Small intestine (tissue), 7 donors: ENCODE measurements around the gene DOCK4. TPM values are rescaled to one million over a fixed set of nuclear protein-coding genes. Genes with fewer than 3 reads are reported as not detected.

Source experiments
- DNase-seq, 2 donors: peaks; one replicate each; pipeline versions ENCODE4 v3.0.0 to v3.0.0-alpha.2; 2013
- FAIRE-seq: peaks from 2 replicates; lab custom pipeline; 2012; peaks lifted over from hg19 to GRCh38; lab: Jason Lieb, UNC
- H3K27ac ChIP-seq, 3 donors: one replicate each; pipeline ENCODE4 v1.5.1; 2013; ENCODE audit warnings: low read length in 2 of 3, mild to moderate bottlenecking in 2 of 3, control low read depth in 1 of 3, inconsistent platforms in 1 of 3, low read depth in 1 of 3, moderate library complexity in 1 of 3
- H3K27me3 ChIP-seq, 3 donors: one replicate each; pipeline ENCODE4 v1.6.1; 2013; ENCODE audit warnings: low read length in 3 of 3, inconsistent platforms in 1 of 3; ENCODE audit not compliant: control insufficient read depth in 3 of 3, insufficient read depth in 3 of 3
- H3K36me3 ChIP-seq, 3 donors: one replicate each; pipeline ENCODE4 v1.6.1; 2013; ENCODE audit warnings: low read length in 3 of 3, inconsistent platforms in 1 of 3, low read depth in 1 of 3, mild to moderate bottlenecking in 1 of 3, moderate library complexity in 1 of 3; ENCODE audit not compliant: control insufficient read depth in 3 of 3, insufficient read depth in 2 of 3
- H3K4me1 ChIP-seq, 3 donors: one replicate each; pipeline ENCODE4 v1.6.1; 2013; ENCODE audit warnings: low read length in 2 of 3, inconsistent platforms in 1 of 3, low read depth in 1 of 3, mild to moderate bottlenecking in 1 of 3, moderate library complexity in 1 of 3; ENCODE audit not compliant: control insufficient read depth in 3 of 3, insufficient read depth in 2 of 3
- H3K4me3 ChIP-seq, 3 donors: one replicate each; pipeline ENCODE4 v1.5.1; 2013; ENCODE audit warnings: low read length in 3 of 3, control low read depth in 1 of 3, inconsistent platforms in 1 of 3, low read depth in 1 of 3, mild to moderate bottlenecking in 1 of 3, moderate library complexity in 1 of 3
- H3K9me3 ChIP-seq, 2 donors: one replicate each; pipeline ENCODE4 v1.6.1; 2013; ENCODE audit warnings: low read depth in 1 of 2, low read length in 1 of 2; ENCODE audit not compliant: control insufficient read depth in 2 of 2, insufficient read depth in 1 of 2
- WGBS, 3 donors: extraction: QIAGEN DNeasy Blood & Tissue Kit; methylation state at CpG; one replicate each; pipeline ENCODE4 v1.1.7; 2013; 5-methylcytosine and 5-hydroxymethylcytosine counted together
- polyA plus RNA-seq, 4 donors: library from polyadenylated mRNA; stranded (reverse) in 3 of 4; unstranded in 1 of 4; fragments of 200-250 nt in 3 of 4; fragments of 120-200 nt in 1 of 4; gene quantifications; one replicate each; pipeline versions ENCODE4 v1.2.1 to v1.2.3, GENCODE V29; 2013
- donor health status: healthy with polysubstance abuse.
- donor health status: control.
- donor health status: control.
- donor health status: Bipolar disorder and iron deficiency.
- donor health status: healthy.

Gene DOCK4
- polyA plus RNA-seq, 4 donors = 1.9 to 4.1 (median 3.8) TPM; not detected in 1

DNA sequence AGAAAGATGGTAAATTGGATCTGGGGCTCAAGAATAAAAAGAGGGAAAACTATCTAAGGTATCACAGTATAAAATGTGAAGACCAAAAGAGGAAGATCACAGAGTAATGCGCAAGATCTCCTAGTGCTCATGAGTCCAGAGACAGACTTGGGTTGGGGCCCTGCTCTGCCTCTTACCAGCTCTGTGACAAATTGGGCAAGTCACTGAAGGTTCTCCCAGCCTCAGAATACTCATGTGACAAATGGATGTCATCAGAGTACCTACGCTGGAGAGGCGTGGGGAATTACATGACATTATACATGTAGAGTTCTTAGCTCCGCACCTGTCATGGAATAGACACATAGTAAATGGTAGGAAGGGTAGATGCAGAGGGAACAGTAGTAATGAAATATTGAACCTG lies 124.4 kb downstream of the DOCK4 start:
- FAIRE-seq = no peak
- H3K4me3 ChIP-seq = no peak overlapping the region
- no peaks in the 10 kb centered on the region for H3K4me1 ChIP-seq
- H3K27me3 ChIP-seq = no peaks in the 10 kb centered on the region
- H3K9me3 ChIP-seq = no peaks in the 10 kb centered on the region
- no peak overlapping the region for H3K27ac ChIP-seq
- no peaks in the 10 kb centered on the region for H3K36me3 ChIP-seq
- 93 to 94% (median 93%) methylated on average over 4 of the region's 4 CpGs for WGBS, 3 donors
- DNase-seq = no peak

DNA sequence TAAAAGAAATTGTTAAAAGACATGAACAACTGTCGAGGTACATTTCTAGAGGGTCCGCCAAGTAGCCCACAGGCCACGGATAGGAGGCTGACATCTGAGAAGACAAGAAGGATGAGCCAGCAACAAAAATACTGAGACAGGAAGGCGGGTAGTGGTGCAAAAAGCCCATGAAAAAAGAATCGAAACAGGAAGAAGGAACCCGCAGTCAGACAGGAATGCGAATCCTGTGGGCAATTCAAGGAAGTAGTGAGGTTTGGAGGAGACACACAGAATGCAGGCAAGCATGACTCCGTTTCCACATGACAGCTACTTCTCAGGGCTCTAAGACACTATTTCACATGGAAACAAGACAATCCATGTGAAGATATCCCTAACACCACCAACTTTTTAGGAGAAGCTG lies 125.2 kb downstream of the DOCK4 start:
- Histone ChIP-seq H3K36me3 (no peaks in the 10 kb centered on the region), H3K9me3 (no peaks in the 10 kb centered on the region), H3K27ac (peak overlapping the region in 1 of 3 donors; percentile 61), H3K27me3 (no peaks in the 10 kb centered on the region), H3K4me3 (no peak overlapping the region), H3K4me1 (no peaks in the 10 kb centered on the region)
- no peak for DNase-seq
- WGBS, 3 donors = 66 to 81% (median 68%) methylated on average over 8 of the region's 8 CpGs
- no peak for FAIRE-seq

DNA sequence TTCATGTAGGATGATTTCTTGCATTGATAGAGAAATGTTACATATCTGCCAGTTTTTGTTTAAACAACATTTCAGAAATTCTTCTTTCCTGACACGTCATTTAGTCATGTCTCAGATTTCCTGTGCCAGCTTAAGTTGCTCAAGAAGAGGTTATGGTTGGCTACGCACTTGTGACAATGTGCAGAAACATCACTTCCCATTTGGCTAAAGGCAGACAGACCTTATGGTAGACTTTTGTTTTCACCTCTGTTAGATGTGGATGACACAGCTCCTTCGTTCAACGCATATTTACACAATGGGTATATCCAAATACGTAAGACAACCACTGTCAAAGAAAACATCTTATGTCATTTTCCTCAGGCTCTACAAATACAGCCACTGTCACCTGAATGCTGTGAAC lies 125.8 kb downstream of the DOCK4 start:
- H3K4me1 ChIP-seq = no peaks in the 10 kb centered on the region
- FAIRE-seq (no peak), DNase-seq (no peak)
- no peaks in the 10 kb centered on the region for H3K27me3 ChIP-seq
- H3K9me3 ChIP-seq = no peaks in the 10 kb centered on the region
- H3K4me3 ChIP-seq = no peak overlapping the region
- 68 to 87% (median 81%) methylated on average over 5 of the region's 5 CpGs for WGBS, 3 donors
- no peaks in the 10 kb centered on the region for H3K36me3 ChIP-seq
- peak overlapping the region in 1 of 3 donors; percentile 61 for H3K27ac ChIP-seq

DNA sequence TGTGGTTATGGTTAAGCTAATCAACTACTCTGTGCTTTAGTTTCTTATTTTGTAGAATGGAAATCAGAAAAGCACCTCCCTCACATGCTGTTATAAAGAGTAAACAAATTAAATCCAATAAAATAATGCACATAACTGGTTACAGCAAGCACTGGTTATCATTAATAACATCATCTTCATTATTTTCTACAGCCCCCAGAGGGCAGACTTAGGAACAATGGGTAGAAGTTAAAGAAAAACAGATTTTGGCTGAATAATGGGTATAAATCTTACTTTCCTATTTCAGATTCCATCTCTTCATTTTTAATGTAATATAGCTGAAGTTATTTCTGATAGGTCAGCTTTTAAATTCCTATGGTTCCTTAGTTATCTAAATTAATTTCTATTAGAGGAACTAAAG lies 126.5 kb downstream of the DOCK4 start:
- no peaks in the 10 kb centered on the region for H3K4me1 ChIP-seq
- DNase-seq = no peak
- no peaks in the 10 kb centered on the region for H3K27me3 ChIP-seq
- no peak overlapping the region for H3K27ac ChIP-seq
- H3K36me3 ChIP-seq = no peaks in the 10 kb centered on the region
- H3K4me3 ChIP-seq = no peak overlapping the region
- no peak for FAIRE-seq
- peaks cover 0 to under 1% of the 10 kb centered on the region in 2 donors for H3K9me3 ChIP-seq

DNA sequence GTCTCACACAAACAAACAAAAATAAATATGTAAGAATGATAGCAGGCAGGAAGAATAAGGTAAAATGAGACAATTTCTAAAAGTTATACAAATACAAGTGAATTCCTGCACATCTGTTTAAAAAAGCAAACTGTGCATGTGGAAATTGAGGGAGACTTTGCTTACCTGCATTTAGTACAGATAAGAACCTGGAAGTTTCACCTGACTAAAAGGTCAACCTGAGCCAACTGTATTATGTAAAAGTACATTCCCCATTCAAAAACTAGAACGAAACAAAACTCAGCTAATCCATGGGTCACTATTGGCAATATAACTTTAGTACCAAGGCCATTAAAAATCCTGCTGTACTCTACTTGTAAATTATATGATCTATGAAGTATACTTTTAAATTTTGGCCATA lies 127.1 kb downstream of the DOCK4 start:
- FAIRE-seq = no peak
- Histone ChIP-seq H3K9me3 (peaks cover 0 to 5% of the 10 kb centered on the region in 2 donors), H3K36me3 (no peaks in the 10 kb centered on the region), H3K27ac (no peak overlapping the region), H3K27me3 (no peaks in the 10 kb centered on the region), H3K4me1 (no peaks in the 10 kb centered on the region), H3K4me3 (no peak overlapping the region)
- no peak for DNase-seq
- WGBS, 3 donors = 61 to 80% (median 71%) methylated on average over 1 of the region's 1 CpG

DNA sequence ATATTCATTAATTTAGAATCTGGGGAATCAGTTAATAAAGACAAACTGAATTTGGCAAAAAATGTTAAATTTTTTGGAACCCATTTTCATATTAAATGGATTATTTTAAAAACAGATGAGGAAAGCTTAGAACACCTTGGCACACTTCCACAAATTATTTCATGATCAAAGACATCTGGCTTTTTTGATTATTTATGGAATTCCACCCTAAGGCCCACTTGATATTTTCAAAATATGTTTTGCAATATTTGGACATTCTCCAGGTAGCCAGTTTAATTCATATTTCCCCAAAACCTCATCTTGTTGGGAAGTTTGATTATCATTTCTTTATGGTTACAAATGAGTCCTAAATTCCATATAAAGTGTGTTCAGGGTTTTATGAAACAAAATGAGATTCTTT lies 129.9 kb downstream of the DOCK4 start:
- FAIRE-seq (no peak), DNase-seq (no peak)
- Histone ChIP-seq H3K27me3 (no peaks in the 10 kb centered on the region), H3K9me3 (peaks cover 0 to 5% of the 10 kb centered on the region in 2 donors), H3K4me3 (no peak overlapping the region), H3K27ac (no peak overlapping the region), H3K4me1 (no peaks in the 10 kb centered on the region), H3K36me3 (no peaks in the 10 kb centered on the region)

DNA sequence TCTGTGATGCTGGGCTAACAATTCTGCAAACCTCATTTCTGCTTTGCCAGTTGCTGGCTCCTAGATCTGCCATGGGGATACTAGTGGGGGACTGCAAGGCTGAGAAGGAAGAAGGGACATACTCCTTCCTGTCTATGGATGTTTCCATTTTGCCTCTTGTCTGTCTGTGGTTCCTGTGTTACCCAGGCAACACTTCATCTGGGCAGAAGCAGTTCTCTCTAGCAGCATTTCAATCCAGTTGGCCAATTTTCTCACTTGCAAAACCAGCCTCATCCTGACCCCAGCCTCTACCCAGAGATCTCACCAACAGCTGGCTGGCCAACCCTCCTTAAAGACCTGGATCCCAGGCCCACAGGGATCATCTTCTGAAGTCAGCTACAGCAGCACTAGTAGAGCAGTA lies 131.7 kb downstream of the DOCK4 start:
- Histone ChIP-seq H3K9me3 (peaks cover 0 to 5% of the 10 kb centered on the region in 2 donors), H3K27ac (no peak overlapping the region), H3K36me3 (no peaks in the 10 kb centered on the region), H3K4me1 (no peaks in the 10 kb centered on the region), H3K4me3 (no peak overlapping the region), H3K27me3 (no peaks in the 10 kb centered on the region)
- FAIRE-seq (no peak), DNase-seq (no peak)

DNA sequence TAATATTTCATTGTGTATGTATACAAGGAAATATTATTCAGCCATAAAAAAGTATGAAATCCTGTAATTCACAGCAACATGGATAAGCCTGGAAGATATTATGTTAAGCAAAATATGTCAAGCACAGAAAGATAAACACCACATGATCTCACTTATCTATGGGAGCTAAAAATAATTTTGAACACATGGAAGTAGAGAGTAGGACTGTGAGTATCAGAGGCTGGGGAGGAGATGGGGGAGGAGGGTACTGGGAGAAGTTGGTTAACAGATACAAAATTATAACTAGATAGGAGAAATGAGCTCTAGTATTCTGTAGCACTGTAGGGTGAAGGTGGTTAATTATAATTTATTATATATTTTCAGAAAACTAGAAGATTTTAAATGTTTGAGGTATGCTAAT lies 132.7 kb downstream of the DOCK4 start:
- Histone ChIP-seq H3K4me1 (no peaks in the 10 kb centered on the region), H3K9me3 (peaks cover 0 to 5% of the 10 kb centered on the region in 2 donors), H3K4me3 (no peak overlapping the region), H3K36me3 (no peaks in the 10 kb centered on the region), H3K27ac (no peak overlapping the region), H3K27me3 (no peaks in the 10 kb centered on the region)
- FAIRE-seq (no peak), DNase-seq (no peak)

DNA sequence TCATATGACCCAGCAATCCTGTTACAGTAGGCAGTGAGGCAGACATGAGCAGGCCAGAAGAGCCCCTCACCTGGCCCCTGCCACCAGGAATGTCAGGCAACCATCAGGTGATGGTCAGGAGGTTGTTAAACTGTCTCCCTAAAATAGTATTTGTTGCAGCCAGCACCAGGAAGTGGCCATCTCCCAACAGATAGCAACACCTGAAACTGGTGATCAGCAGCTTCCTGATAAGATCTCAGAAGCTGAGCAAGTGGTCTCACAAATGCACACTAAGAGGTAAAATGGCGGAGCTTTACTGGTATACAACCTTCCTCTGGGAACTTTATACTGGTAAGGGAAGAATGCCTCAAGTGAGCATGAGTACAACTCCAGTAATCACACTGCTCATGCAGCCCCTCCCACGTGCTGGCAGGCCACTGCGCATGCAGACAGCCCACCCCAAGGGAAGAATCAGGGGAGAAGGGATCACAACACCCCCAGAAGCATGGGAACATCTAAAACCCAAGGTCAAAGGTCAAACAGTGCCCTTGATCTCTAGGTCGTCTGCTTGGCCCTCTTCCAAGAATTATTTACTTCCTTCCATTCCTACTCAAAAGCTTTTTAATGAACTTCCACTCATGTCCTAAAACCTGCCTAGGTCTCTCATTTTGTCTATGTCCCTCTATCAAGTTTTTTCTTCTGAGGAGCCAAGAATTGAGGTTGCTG lies 133.5 kb downstream of the DOCK4 start:
- DNase-seq (no peak), FAIRE-seq (no peak)
- Histone ChIP-seq H3K4me3 (no peak overlapping the region), H3K27me3 (no peaks in the 10 kb centered on the region), H3K9me3 (peaks cover 0 to 5% of the 10 kb centered on the region in 2 donors), H3K27ac (no peak overlapping the region), H3K4me1 (no peaks in the 10 kb centered on the region), H3K36me3 (no peaks in the 10 kb centered on the region)
- 67 to 72% (median 68%) methylated on average over 4 of the region's 4 CpGs for WGBS, 3 donors
